ENCODE measurements around the gene SRPK2. TPM values are rescaled to one million over a fixed set of nuclear protein-coding genes. Genes with fewer than 3 reads are reported as not detected.
"Not testable (repeated sequence)": the region's sequence is repeated elsewhere in the genome, so short reads cannot be mapped to it uniquely, and the experiment has no call there.

SRPK2 gene
- total RNA-seq, 1 donor from 2014 or later: 15.5 TPM

DNA sequence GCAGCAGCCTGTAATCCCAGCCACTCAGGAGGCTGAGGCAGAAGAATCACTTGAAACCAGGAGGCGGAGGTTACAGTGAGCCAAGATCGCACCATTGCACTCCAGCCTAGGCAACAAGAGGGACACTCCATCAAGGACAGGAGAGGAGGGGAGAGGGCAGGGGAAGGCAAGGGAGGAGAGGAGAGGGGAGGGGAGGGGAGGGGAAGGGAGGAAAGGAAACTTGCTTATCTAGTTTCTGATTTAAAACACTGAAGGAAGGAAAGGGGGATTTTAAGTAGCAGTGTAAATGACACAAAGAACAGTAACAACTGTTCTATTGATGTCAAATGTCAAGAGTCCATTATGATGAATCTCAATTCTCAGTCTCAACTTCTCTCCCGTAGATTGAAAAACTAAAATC, 43.7 kb downstream of the SRPK2 start:
- DNase-seq (ENCODE audit: low spot score): no peak
- no peak for ATAC-seq

DNA sequence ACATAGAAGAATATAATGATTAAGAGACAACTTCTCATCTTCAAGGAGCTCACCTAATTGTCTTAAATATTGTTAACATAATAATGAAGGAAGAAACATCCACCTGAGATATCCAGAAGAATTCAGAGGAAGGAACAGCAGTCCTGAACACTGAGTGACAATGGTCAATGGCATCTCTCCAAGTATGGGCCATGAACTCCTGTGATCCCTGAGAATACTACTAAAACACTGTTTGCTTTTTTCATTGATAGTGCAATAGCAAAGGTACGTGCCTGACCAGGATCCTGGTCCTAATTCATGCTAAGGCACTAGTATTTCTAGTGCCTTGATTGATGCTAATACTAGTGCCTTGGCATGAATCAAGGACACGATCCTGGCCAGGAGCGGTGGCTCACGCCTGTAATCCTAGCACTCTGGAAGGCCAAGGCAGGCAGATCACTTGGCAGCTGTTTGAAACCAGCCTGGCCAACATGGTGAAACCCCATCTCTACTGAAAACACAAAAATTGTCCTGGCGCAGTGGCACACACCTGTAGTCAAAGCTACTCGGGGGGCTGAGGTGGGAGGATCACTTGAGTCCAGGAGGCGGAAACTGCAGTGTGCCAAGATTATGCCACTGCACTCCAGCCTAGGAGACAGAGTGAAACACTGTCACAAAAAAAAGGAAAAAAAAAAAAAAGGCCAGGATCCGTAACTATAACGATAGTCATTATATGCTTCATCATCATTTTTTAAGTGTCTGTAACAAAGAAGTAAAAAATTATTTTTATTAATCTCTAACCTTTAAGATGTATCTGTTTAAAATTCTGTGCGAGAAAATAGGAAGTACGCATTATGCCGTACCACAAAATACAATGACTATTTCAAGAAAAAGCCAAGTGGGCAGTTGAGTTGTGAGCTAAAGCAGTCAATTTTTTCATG, 49.1 kb downstream of the SRPK2 start:
- no peak for DNase-seq (ENCODE audit: low spot score)
- ATAC-seq: peak; percentile 93

DNA sequence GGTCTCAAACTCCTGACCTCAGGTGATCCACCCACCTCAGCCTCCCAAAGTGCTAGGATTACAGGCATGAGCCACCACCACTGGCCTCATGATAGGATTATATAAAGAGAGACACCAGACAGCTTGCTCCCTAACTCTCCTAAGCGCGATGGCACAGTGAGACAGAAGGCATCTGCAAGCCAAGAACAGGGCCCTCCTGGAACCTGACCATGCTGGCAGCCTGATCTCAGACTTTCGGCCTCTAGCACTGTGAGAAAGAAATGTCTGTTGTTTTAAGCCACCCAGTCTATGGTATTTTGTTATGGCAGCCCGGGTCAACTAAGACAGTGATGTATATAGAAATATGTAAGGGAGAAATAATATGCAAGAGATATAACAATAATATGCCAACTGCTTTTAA, 51.2 kb downstream of the SRPK2 start:
- DNase-seq (ENCODE audit: low spot score) (no peak), ATAC-seq (peak; percentile 63)

DNA sequence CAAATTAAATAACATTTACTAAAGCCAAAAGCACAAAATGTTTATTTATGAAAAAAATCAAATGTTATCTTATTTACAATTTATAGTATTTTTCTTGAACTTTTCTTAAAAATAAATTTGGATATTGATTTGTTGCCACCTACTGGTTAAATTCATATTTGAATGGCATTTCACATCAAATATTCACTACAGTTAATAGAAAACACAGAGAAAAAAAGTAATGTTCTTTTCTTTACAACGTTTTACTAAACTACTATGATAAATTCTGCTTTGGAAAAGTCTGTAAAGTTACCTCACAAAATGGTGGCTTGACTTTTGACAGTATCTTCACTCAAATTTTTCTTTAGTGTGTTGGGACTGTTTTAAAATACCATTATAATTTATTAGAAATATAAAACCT, 52.7 kb downstream of the SRPK2 start:
- DNase-seq (ENCODE audit: low spot score) (no peak), ATAC-seq (no peak)

DNA sequence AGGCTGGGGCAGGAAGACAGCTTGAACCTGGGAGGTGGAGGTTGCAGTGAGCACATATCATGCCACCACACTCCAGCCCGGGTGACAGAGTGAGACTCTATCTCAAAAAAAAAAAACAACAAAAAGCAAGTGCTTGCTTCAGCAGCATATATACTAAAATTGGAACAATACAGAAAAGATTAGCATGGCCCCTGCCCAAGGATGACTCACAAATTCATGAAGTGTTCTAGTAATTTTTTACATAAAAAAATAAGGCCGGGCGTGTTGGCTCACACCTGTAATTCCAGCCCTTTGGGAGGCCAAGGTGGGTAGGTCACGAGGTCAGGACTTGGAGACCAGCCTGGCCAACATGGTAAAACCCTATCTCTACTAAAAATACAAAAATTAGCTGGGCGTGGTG, 56.1 kb downstream of the SRPK2 start:
- ATAC-seq; DNase-seq (ENCODE audit: low spot score): not testable (repeated sequence)

DNA sequence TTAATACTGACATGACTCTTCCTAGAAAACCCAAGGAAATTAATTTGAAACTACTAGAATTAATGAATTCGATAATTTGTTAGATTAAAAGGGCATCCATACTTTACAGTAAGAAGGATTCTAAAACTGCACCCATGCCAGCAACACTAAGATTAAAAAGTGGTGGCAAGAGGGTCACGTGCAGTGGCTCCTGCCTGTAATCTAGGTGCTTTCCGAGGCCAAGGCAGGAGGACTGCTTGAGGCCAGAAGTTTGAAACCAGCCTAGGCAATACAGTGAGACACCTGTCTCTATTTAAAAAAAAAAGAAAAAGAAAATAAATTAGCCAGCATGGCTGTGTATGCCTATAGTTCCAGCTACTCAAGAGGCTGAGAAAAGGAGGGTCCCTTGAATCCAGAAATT, 58.2 kb downstream of the SRPK2 start:
- no peak for ATAC-seq

DNA sequence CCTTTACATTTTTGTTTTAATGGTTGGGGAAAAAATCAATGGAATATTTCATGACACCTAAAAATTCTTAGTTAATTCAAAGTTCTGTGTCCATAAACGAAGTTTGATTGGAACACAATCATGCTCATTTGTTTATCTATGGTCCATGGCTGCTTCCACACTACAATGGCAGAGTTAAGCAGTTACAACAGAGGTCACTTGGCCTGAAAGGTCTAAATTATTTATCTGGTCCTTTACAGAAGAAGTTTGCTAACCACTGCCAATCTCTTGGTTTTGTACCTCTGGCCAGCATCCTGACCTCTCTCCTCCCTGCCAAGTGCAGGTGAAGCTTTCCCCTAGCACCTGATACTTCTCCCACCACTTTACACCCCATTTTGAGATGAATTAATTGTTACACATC, 61.5 kb downstream of the SRPK2 start:
- DNase-seq (ENCODE audit: low spot score) (no peak), ATAC-seq (peak; percentile 76)

More for the DNA sequence above, 58.2 kb downstream of the SRPK2 start:
- no peak for DNase-seq (ENCODE audit: low spot score)

DNA sequence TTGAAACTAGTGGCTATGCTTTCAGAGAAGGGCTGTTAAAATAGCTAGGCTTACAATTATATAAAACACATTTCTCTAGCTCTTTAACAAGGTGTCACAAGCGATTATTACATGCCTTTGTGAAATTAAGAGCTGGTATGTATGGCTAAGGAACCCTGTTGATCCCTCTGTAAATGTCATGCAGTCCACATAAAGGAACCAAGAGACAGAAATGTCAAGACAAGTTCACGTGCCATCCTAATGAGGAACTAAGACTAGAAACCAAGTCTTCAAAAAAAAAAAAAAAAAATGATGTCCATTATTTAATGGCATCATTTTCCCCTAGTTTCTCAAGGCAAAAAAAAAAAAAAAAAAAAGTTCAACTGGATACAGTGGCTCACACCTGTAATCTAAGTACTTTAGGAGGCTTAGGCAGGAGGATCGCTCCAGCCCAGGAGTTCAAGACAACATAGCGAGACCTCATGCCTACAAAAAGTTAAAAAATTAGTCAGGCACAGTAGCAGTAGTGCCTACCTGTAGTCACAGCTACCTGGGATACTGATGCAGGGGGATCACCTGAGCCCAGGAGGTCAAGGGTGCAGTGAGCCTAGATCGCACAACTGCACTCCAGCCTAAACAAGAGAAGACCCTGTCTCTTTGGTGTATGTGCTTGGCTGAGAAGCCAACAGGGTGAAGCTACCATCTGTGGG, 63.4 kb downstream of the SRPK2 start:
- ATAC-seq: no peak
- DNase-seq (ENCODE audit: low spot score): no peak

DNA sequence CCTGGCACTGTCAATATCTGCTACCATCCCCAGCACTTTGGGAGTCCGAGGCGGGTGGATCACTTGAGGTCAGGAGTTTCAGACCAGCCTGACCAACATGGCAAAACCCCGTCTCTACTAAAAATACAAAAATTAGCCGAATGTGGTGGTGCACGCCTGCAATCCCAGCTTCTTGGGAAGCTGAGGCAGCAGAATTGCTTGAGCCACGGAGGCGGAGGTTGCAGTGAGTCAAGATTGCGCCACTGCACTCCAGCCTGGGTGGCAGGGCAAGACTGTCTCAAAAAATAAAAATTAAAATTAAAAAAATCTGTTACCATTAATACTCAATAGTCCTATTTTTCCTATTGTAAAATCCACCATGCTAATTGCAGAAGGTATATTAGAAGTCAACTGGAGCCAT, 64.1 kb downstream of the SRPK2 start:
- ATAC-seq; DNase-seq (ENCODE audit: low spot score): not testable (repeated sequence)

DNA sequence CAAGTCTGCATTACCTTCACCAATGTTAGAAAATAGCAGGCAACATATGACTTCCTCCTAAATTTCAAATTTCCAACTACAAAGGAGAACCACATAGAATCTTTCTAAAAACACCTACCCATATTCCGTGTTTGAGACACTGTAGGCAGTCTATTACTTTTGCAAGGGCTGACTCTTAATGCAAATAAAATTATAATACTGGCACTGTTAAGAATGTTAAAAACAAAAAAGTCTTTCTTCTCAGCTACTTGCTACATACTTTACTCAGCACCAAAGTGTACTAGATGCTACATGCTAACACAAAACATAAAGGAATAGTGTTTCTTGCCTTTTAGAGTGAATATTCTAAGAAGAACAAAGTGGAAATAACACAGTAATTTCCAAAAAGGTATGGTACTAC, 65.4 kb downstream of the SRPK2 start:
- ATAC-seq: no peak

DNA sequence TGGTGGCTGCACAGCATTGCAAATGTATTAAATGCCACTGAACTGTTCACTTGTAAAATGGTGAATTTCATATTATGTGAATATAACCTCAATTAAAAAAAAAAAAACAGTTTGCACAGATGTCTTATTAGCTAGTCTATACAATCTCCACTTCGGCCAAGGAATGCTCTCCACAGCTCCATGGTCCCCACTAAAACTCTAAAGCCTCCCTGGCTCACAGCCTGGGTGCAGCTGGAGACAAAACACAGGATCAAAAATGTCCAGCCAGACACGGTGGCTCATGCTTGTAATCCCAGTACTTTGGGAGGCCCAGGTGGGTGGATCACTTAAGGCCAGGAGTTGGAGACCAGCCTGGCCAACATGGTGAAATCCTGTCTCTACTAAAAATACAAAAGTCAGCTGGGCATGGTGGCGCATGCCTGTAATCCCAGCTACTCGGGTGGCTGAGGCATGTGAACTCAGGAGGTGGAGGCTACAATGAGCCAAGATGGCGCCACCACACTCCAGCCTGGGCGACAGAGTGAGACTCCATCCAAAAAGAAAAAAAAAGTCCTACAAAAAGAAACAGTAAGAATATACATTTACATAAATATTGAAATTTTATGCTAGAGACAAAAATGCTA, 66.0 kb downstream of the SRPK2 start:
- ATAC-seq: no peak
- no peak for DNase-seq (ENCODE audit: low spot score)

More for the DNA sequence above, 65.4 kb downstream of the SRPK2 start:
- DNase-seq (ENCODE audit: low spot score): no peak

DNA sequence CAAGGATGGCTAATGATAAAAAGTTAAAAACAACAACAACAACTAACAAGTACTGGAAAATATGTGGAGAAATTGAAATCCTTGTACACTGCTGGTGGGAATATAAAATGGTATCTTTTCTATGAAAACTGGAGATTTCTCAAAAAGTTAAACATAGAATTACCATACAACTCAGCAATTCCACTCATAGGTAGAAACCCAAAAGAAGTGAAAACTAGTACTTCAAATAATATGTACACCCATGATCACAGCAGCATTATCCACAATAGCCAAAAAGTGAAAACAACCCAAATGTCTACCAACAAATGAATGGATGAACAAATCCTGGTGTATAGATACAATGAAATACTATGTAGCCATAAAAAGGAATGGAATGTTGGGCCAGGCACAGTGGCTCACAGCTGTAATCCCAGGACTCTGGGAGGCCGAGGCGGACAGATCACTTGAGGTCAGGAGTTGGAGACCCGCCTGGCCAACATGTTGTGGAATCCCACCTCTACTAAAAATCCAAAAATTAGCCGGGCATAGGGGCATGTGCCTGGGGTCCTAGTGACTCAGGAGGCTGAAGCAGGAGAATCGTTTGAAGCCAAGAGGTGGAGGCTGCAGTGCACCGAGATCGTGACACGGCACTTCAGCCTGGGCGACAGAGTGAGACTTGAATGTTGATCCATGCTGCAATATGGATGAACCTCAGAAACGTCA, 66.8 kb downstream of the SRPK2 start:
- DNase-seq (ENCODE audit: low spot score) (no peak), ATAC-seq (no peak)

DNA sequence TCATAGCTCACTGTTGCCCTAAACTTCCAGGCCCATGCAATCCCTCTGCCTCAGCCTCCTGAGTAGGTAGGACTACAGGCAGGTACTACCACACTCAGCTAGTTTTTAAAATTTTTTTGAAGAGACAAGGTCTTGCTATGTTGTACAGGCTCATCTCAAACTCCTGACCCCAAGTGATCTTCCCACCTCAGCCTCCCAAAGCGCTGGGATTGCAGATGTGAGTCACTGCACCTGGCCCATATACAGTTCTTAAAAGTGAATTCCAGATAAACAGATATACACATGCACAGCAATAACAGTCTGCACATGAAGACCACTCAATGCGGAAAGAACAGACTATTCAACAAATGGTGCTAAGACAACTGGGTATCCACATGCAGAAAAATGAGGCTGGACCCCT, 67.8 kb downstream of the SRPK2 start:
- no peak for DNase-seq (ENCODE audit: low spot score)
- no peak for ATAC-seq

DNA sequence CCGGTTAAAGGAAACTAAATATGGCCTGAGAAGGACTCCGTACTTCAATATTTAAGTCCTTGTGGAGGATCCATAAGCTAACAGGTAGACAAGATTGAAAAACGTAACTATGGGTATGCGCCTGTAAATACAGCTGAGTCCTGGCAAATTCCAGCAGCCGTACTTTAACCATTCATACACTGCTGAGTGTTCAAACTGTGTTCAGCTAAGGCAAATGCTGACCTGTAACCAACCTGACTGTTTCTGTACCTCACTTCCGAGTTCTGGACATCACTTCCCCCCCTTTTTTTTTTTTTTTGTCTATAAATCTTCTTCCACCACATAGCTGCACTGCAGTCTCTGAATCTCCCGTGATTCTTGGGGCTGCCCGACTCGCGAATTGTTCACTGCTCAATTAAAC, 69.1 kb downstream of the SRPK2 start:
- ATAC-seq (no peak), DNase-seq (ENCODE audit: low spot score) (no peak)

DNA sequence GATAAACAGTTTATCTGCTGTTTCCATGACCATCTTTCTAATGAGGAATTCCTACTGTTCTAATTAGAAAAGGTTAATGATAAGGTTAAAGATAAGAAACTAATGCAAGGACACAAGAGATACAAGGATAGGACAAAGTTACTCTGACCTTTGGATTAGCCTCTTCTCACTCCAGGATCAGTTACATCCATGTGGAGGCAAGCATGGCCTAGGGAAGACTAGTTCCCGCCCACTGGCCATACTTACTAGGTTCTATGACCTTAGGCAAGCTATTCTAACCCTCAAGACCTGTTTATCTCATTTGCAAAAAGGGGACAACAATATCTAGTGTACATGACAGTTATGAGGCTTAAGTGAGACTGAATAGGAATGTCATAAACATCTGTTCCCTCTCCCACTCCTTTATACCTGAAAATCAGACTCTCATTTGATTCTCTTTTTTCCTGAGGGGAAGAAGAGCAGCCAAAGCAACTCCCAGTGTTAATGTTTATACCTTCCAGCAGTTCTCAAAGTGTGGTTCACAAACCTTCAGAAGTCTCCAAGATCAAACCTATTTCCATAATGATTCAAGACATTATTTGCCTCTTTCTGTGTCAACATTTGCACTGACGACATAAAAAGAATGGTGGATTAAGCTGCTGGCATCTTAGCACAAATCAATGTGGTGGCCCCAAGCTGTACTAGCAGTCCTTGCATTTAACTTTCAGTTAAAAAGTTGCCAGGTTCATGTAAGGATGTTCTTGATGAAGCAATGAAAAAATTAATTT, 72.0 kb downstream of the SRPK2 start:
- peak; percentile 38 for ATAC-seq
- DNase-seq (ENCODE audit: low spot score): no peak

DNA sequence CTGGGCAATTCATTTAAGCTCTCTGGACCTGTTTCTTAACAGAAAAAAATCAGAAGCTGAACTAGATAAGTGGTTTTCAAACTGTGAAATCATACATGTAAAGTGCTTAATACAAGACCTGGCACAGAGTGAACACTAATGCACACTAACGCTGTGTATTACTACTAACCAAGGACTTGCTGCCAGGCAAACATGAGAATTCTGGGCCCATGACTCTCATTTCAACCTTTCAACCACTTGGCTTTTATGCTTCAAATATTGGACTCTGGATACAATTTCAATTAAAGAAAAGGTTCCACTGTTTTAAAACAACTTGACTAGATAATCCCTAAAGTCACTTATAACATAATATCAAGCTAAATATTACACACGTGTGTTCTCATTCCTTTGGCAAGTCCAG, 73.4 kb downstream of the SRPK2 start:
- ATAC-seq (peak; percentile 97), DNase-seq (ENCODE audit: low spot score) (no peak)

DNA sequence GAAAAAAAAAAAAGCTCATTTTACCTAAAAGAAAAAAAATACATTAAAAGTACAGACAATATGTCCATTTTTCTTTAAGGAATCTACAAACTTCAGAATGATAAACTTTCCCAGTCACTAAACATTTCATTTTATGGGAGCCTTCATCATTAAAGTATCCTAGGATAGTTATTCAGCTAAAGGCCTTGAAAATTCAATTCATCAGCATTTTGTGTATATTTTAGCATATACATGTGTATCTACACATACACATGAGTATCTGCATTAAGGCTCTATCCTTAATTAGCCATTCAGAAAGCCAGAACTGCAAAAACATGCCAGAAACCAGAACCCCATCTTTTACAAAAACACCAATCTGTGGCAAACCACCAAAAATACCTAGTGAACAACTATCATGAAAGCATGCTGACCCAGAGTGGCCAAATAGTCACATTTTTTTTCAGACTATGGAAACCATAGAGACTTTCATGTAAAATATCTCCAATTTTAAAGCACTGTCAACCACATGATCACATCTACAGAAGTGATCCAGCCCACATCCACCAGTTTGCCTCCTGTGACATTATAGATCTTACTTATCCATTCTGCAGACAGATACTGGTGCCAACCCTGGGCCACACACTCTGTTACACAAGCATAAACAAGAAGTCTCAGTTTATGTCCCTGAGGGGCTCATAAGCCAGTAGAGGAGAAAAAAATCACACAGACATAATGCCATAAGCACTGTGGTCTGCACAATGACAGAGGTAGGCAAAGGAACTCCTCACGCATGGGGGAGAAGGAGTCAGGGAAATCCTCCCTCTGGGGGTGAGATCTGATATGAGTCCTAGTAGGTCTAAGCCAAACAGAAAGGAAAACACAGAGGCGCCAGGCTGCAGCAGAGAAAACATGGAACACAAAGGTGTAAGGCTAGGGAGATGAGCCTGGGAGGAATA, 79.2 kb downstream of the SRPK2 start:
- peak; percentile 55 for ATAC-seq
- DNase-seq (ENCODE audit: low spot score): no peak

DNA sequence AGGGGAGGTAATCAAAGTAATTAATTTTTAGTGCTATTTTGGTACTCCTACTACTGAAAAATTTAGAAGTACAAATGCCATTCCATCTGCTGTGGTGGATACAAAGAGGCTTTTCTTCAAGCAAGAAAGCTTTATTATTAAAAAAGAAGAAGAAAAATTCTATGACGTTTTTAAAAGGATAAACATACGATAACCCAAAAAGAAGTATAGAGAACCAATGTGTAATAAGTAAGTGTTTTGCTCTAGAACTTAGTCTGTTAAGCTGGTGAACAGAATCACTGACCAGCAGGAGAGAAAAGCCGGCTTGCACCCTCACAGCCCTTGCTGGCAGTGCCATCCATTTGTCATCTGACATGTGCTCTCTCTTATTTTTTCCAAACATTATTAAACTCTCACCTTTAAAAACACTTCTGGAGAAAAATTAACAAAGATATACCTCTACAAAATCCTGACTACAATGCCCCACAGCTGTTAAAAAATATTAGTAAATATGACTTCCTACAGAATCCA, 81.5 kb downstream of the SRPK2 start:
- DNase-seq (ENCODE audit: low spot score): no peak

DNA sequence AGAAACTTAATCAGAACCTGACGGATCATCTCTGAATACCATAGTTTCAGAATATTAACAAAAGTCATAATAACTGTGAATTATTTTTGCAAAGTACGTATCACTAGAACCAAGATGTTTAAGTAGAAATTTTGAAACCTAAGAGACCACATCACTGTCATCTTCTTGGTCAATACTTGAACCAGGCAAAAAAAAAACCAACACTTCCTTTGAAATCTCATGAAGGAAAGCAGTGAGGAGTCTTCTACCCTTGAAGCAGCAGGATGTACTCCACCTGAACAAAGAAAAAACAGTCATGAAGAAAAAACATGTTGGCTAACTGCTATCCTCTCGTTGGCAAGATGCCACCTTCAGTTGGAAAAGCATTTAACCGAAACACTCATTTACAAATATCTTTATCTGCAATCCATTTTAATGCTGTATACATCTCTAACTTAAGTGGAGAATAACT, 82.4 kb downstream of the SRPK2 start:
- no peak for ATAC-seq
- DNase-seq (ENCODE audit: low spot score): no peak

More for the DNA sequence above, 81.5 kb downstream of the SRPK2 start:
- ATAC-seq: no peak

Data from left lobe of liver (tissue), 2 donors.